SK-N-SH (cell line): Measurements from ENCODE around the gene GALNT17. TPM values are rescaled to one million over a fixed set of nuclear protein-coding genes. Genes with fewer than 3 reads are reported as not detected.

Source experiments
- CTCF ChIA-PET: fragments of 300-600, 350-600 bp; formaldehyde crosslinking; extraction: SDS; loops from one replicate; lab custom pipeline; 2021; lab: Yijun Ruan, JAX
- POLR2A ChIA-PET: fragments of 350-600 bp; sonication (Branson Sonifier 250); formaldehyde crosslinking; extraction: SDS; loops from one replicate; lab custom pipeline; 2020; ENCODE audit warnings: antibody characterized with exemption, inconsistent platforms; lab: Yijun Ruan, JAX
- DNase-seq: peaks from one replicate; pipeline ENCODE4 v3.0.0; 2012
- H2AFZ ChIP-seq: fragments of 200-600 bp; sonication (generic); 2 replicates; pipeline ENCODE4 v1.8.1; 2016; ENCODE audit warnings: antibody characterized with exemption, mild to moderate bottlenecking, low read depth
- H3F3A ChIP-seq: fragments of 200-600 bp; sonication (generic); replicated peaks from 2 replicates; pipeline ENCODE3; 2016; ENCODE audit warnings: antibody characterized with exemption, mild to moderate bottlenecking; ENCODE audit not compliant: insufficient read depth
- H3K27ac ChIP-seq, 2 experiments: fragments of 200-500 bp in 1 of 2; fragments of 200-600 bp in 1 of 2; sonication (Bioruptor generic) in 1 of 2; sonication (generic), shearing (Covaris generic) in 1 of 2; 2 replicates each; pipeline versions ENCODE4 v1.5.1 to v1.6.1; 2014 to 2016; ENCODE audit warnings: low read depth in 2 of 2, inconsistent platforms in 1 of 2, low read length in 1 of 2, mild to moderate bottlenecking in 1 of 2, mixed read lengths in 1 of 2
- H3K27me3 ChIP-seq: fragments of 200-600 bp; sonication (generic), shearing (Covaris generic); 2 replicates; pipeline ENCODE4 v1.6.1; 2016; ENCODE audit warnings: mixed run types; ENCODE audit not compliant: insufficient read depth
- H3K36me3 ChIP-seq, 2 experiments: fragments of 200-500 bp in 1 of 2; fragments of 200-600 bp in 1 of 2; sonication (Bioruptor generic) in 1 of 2; sonication (generic) in 1 of 2; replicated peaks in 1 of 2; 2 replicates each; pipeline versions ENCODE3 to v1.5.1; 2014 to 2016; ENCODE audit warnings: low read length in 1 of 2, mild to moderate bottlenecking in 1 of 2; ENCODE audit not compliant: insufficient read depth in 2 of 2, control insufficient read depth in 1 of 2
- H3K4me1 ChIP-seq, 2 experiments: fragments of 200-500 bp in 1 of 2; fragments of 200-600 bp in 1 of 2; sonication (Bioruptor generic) in 1 of 2; sonication (generic), shearing (Covaris generic) in 1 of 2; 2 replicates each; pipeline versions ENCODE4 v1.5.1 to v1.6.1; 2014 to 2016; ENCODE audit warnings: low read depth in 1 of 2, low read length in 1 of 2, mixed run types in 1 of 2; ENCODE audit not compliant: insufficient read depth in 2 of 2, control insufficient read depth in 1 of 2
- H3K4me2 ChIP-seq: fragments of 200-600 bp; sonication (generic), shearing (Covaris generic); 2 replicates; pipeline ENCODE4 v1.6.1; 2017; ENCODE audit warnings: mixed run types
- H3K4me3 ChIP-seq, 2 experiments: fragments of 200-500 bp in 1 of 2; fragments of 200-600 bp in 1 of 2; sonication (Bioruptor generic) in 1 of 2; sonication (generic), shearing (Covaris generic) in 1 of 2; 2 replicates each; pipeline versions ENCODE4 v1.5.1 to v1.8.1; 2014 to 2016; ENCODE audit warnings: low read depth in 2 of 2, inconsistent platforms in 1 of 2, low read length in 1 of 2, mild to moderate bottlenecking in 1 of 2, mixed read lengths in 1 of 2, moderate library complexity in 1 of 2
- H3K79me2 ChIP-seq: fragments of 200-600 bp; sonication (generic); 2 replicates; pipeline ENCODE4 v1.8.1; 2017; ENCODE audit warnings: mild to moderate bottlenecking; ENCODE audit not compliant: insufficient read depth
- H3K9ac ChIP-seq: fragments of 200-600 bp; sonication (generic); 2 replicates; pipeline ENCODE4 v1.6.1; 2017; ENCODE audit warnings: mixed run types
- H3K9me2 ChIP-seq: fragments of 200-600 bp; sonication (generic); 2 replicates; pipeline ENCODE4 v1.6.1; 2017; ENCODE audit warnings: mixed run types
- H3K9me3 ChIP-seq: fragments of 200-600 bp; sonication (generic); 2 replicates; pipeline ENCODE4 v1.6.1; 2017; ENCODE audit warnings: mixed run types, mild to moderate bottlenecking, moderate library complexity
- H4K20me1 ChIP-seq: fragments of 200-600 bp; sonication (generic); 2 replicates; pipeline ENCODE4 v1.6.1; 2017; ENCODE audit warnings: mild to moderate bottlenecking, mixed run types; ENCODE audit not compliant: insufficient read depth
- CHD2 ChIP-seq: fragments of 150-350 bp; IDR thresholded peaks from 2 replicates; pipeline ENCODE4 v1.6.1; 2018; ENCODE audit warnings: low read length; ENCODE audit not compliant: partially characterized antibody
- ELF1 ChIP-seq: IDR thresholded peaks from 2 replicates; pipeline ENCODE4 v1.4.0; 2012
- FOSL2 ChIP-seq: IDR thresholded peaks from 2 replicates; pipeline ENCODE4 v1.4.0; 2012; ENCODE audit warnings: low read depth, mild to moderate bottlenecking, moderate library complexity, borderline replicate concordance
- FOXJ3 ChIP-seq: sonication (generic); formaldehyde crosslinking; IDR thresholded peaks from 2 replicates; pipeline ENCODE4 v1.5.1; 2020; ENCODE audit warnings: mild to moderate bottlenecking, missing genetic modification reagents
- FOXM1 ChIP-seq: IDR thresholded peaks from 2 replicates; pipeline ENCODE4 v1.4.0; 2012; ENCODE audit warnings: low read depth, mild to moderate bottlenecking
- GABPA ChIP-seq: IDR thresholded peaks from 2 replicates; pipeline ENCODE4 v1.4.0; 2012; ENCODE audit warnings: low read depth, mild to moderate bottlenecking
- GATA2 ChIP-seq: sonication (generic); formaldehyde crosslinking; IDR thresholded peaks from 2 replicates; pipeline ENCODE4 v1.5.0; 2020; ENCODE audit warnings: mild to moderate bottlenecking, missing genetic modification reagents
- JUND ChIP-seq: IDR thresholded peaks from 2 replicates; pipeline ENCODE4 v1.4.0; 2012
- MEF2A ChIP-seq: IDR thresholded peaks from 2 replicates; pipeline ENCODE4 v1.4.0; 2012; ENCODE audit warnings: low read depth, borderline replicate concordance
- MXI1 ChIP-seq: IDR thresholded peaks from 2 replicates; pipeline ENCODE4 v1.6.1; 2012; ENCODE audit warnings: mild to moderate bottlenecking, low read depth, low read length, improper control_type of control experiment
- NFIC ChIP-seq: IDR thresholded peaks from 2 replicates; pipeline ENCODE4 v1.4.0; 2012; ENCODE audit warnings: borderline replicate concordance
- NRF1 ChIP-seq: IDR thresholded peaks from 2 replicates; pipeline ENCODE4 v1.6.1; 2012; ENCODE audit warnings: low read depth, mild to moderate bottlenecking, low read length
- RAD21 ChIP-seq: IDR thresholded peaks from 2 replicates; pipeline ENCODE4 v1.6.1; 2012; ENCODE audit warnings: mild to moderate bottlenecking, low read length
- RCOR1 ChIP-seq: fragments of 150-350 bp; IDR thresholded peaks from 2 replicates; pipeline ENCODE4 v1.6.1; 2017; ENCODE audit warnings: antibody characterized with exemption, low read length
- RXRA ChIP-seq: IDR thresholded peaks from 2 replicates; pipeline ENCODE4 v1.4.0; 2012; ENCODE audit warnings: low read depth, mild to moderate bottlenecking, borderline replicate concordance
- TCF12 ChIP-seq: IDR thresholded peaks from 2 replicates; pipeline ENCODE4 v1.4.0; 2012
- WGBS: methylation state at CpG from one replicate; pipeline ENCODE4 v1.1.6; 2017; ENCODE audit warnings: low lambda C conversion rate; 5-methylcytosine and 5-hydroxymethylcytosine counted together
- polyA plus RNA-seq, 3 experiments: library from polyadenylated mRNA; depleted of rRNA; stranded (reverse); fragments of >200 nt; gene quantifications; 2 replicates each; pipeline ENCODE4 v1.2.3, GENCODE V29; 2012
- TF ChIP-seq, protein P1 (sequence below): fragments of 150-350 bp; IDR thresholded peaks from 2 replicates; pipeline ENCODE4 v1.6.1; 2017; ENCODE audit warnings: antibody characterized with exemption, low read length, low read depth, borderline replicate concordance
- TF ChIP-seq, protein P2 (sequence below): IDR thresholded peaks from 2 replicates; pipeline ENCODE4; 2012
- TF ChIP-seq, protein P3 (sequence below): IDR thresholded peaks from 2 replicates; pipeline ENCODE4 v1.4.0; 2012; ENCODE audit warnings: low read depth

The GALNT17 gene
- polyA plus RNA-seq, 1 of the 3 experiments (the other 2 are of a cell fraction) = not detected

DNA sequence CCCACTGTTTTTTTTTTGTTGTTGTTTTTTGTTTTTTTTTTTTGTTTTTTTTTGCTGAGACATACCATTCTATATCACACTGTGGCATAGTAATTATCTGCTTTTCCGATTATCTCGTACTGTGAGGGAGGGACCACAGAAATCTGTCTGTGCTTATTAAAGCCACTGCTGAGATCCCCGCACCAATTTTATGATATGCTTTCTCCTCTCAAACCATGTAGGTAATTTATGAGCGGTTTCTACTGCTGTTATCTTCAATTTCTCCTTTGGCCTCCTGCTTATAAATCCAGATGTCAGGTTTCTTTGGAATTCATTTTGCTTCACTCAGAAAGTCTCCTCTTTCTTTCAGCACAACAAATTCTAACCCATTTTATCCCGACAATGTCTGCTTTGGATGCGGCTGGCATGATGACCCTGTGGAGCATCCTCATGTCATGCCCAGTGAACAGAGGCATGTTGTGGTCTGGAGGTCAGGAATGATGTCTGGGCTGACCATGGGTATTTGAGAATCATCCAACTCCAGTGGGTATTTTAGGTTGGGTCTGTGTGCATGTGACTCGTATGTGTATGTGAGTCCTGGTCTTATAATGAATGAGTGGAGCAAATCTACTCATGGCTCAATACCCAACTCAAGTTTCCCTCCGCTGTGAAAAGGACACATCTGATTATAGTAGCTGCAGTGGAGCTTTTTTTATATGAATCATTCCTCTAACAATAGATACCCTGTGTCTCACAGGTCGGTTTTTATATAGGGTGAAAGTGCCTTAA is 213.4 kb downstream of the GALNT17 start (continued):
- TF ChIP-seq, protein P1, sequence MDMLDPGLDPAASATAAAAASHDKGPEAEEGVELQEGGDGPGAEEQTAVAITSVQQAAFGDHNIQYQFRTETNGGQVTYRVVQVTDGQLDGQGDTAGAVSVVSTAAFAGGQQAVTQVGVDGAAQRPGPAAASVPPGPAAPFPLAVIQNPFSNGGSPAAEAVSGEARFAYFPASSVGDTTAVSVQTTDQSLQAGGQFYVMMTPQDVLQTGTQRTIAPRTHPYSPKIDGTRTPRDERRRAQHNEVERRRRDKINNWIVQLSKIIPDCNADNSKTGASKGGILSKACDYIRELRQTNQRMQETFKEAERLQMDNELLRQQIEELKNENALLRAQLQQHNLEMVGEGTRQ = no peak

DNA sequence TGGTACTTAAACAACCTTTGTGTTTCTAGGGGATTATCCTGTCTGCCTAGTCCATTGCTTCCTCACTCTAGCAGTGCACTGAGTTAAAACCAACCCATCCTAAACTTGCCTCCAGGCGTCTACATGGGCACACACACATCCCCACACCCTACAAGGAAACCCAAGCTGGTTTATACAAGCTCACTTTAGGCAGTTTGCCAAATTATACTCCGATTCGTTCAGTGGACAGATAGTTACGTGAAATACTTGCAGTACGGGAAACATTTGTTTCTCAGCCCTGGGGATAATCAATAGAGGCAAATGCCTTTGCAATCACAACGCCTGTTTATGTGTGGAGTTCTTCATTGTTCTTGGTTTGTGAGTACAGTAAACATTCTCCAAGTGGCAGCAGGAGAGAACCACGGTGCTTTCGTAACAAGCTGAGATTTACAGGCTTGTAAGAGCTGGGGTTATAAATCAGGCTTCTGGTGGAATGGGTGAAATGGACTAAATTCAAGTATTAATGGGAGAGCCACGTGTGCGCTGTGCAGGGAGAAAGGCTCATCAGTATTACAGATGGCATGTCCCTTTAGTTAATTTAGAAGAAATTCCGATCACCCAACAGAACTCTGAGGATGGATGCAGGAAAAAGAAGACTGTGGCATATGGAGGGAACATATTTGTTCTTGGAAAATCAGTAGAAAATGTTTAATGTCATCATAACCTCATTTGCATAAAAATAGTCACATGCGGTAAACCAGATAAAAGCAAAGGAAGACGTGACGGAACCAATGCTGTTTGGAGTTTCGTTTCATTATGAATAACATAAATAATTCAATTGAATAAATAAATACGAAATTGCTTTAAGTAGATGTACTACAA is 217.1 kb downstream of the GALNT17 start:
- POLR2A ChIA-PET = no interaction called here
- 15% methylated on average over 16 of the region's 16 CpGs for WGBS
- H3K4me3 ChIP-seq = no peak overlapping the region
- no peaks in the 10 kb centered on the region for H3K9me2 ChIP-seq
- H3K79me2 ChIP-seq = no peaks in the 10 kb centered on the region
- H3K9ac ChIP-seq = no peak overlapping the region
- CTCF ChIA-PET = no interaction called here
- H3K9me3 ChIP-seq = no peaks in the 10 kb centered on the region
- H3K4me2 ChIP-seq = no peak overlapping the region
- TF ChIP-seq FOXM1 (no peak), JUND (no peak), RXRA (no peak), FOSL2 (no peak), FOXJ3 (CRISPR knock-in tag) (no peak), GATA2 (no peak), MEF2A (no peak), MXI1 (no peak), ELF1 (no peak), TCF12 (no peak), NFIC (no peak), GABPA (no peak), RAD21 (no peak), RCOR1 (no peak), CHD2 (no peak), NRF1 (no peak)
- TF ChIP-seq, protein P1 = no peak
- TF ChIP-seq, protein P2, sequence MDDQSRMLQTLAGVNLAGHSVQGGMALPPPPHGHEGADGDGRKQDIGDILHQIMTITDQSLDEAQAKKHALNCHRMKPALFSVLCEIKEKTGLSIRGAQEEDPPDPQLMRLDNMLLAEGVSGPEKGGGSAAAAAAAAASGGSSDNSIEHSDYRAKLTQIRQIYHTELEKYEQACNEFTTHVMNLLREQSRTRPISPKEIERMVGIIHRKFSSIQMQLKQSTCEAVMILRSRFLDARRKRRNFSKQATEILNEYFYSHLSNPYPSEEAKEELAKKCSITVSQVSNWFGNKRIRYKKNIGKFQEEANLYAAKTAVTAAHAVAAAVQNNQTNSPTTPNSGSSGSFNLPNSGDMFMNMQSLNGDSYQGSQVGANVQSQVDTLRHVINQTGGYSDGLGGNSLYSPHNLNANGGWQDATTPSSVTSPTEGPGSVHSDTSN = no peak
- TF ChIP-seq, protein P3, sequence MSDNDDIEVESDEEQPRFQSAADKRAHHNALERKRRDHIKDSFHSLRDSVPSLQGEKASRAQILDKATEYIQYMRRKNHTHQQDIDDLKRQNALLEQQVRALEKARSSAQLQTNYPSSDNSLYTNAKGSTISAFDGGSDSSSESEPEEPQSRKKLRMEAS = no peak
- TF ChIP-seq, all 33 proteins: peak for 0
- Histone ChIP-seq H3K36me3 (no peaks in the 10 kb centered on the region), H3K27ac (no peak overlapping the region), H3K4me1 (no peaks in the 10 kb centered on the region), H2AFZ (no peak overlapping the region), H4K20me1 (no peaks in the 10 kb centered on the region), H3K27me3 (no peaks in the 10 kb centered on the region), H3F3A (no peaks in the 10 kb centered on the region)
- no peak for DNase-seq
